ENCODE data around the gene AMIGO3.

Gene AMIGO3

GRCh38 chr3:49717959-49718857, 1.3 kb downstream of the AMIGO3 start:
- H3K36me3 ChIP-seq (ENCODE audit: control insufficient read depth, insufficient read depth, low read length): peaks cover 25% of the 10 kb centered on the region
- no CpG with 5 or more reads among the region's 75 CpGs for WGBS (ENCODE audit: insufficient coverage, insufficient read length)
- H3K27me3 ChIP-seq (ENCODE audit: control insufficient read depth, insufficient read depth, low read length): no peaks in the 10 kb centered on the region
- no peaks in the 10 kb centered on the region for H3K9me3 ChIP-seq (ENCODE audit: control insufficient read depth, insufficient read depth, low read length)
- no peak overlapping the region for H3K27ac ChIP-seq (ENCODE audit: low read length)
- no peak for DNase-seq (ENCODE audit: low read depth, low spot score)
- H3K4me1 ChIP-seq (ENCODE audit: control insufficient read depth, insufficient read depth, low read length): peaks cover 9% of the 10 kb centered on the region
- peak overlapping the region; percentile 29; the same call in 1 of the 2 replicates for H3K4me3 ChIP-seq (ENCODE audit: low read length)

DNA sequence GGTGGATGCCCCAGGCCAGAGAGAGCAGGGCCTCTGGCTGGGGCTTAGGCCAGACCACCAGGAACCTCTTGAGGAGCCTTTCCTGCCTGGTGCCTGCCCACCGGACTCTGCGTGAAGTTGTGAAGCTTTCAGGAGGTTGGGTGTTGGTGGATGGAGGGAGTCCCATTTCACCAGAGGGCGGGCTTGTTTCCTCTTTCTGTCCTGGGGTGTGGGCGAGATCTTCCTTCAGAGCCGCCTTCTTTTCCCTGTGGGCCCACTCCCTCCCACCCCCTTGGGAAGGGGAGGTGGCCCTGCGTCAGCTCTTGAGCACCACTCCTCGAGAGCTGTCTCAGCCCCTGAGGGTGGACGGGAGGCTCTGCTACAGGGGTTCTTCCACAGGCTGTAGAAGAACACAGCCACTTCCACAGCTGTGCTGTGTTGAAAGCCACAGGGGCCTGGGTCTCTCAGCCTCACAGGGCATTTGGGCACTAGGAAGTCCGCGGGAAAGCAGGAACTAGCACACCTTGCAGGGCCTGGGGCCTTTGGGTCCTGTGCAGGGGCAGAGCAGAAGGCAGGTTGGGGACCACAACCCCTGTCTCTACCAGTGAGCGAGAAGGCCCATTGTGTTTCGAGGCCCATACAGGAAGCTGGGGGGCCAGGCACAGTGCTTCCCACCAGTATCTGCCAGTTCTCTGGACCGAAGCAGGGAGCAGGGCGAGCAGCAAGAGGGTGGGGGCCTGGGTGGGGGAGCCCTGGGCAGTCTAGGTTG, 2.1 kb downstream of the AMIGO3 start:
- no peak for DNase-seq (ENCODE audit: low read depth, low spot score)
- Histone ChIP-seq H3K4me1 (ENCODE audit: control insufficient read depth, insufficient read depth, low read length) (peaks cover 7% of the 10 kb centered on the region), H3K36me3 (ENCODE audit: control insufficient read depth, insufficient read depth, low read length) (peaks cover 23% of the 10 kb centered on the region), H3K27me3 (ENCODE audit: control insufficient read depth, insufficient read depth, low read length) (no peaks in the 10 kb centered on the region), H3K9me3 (ENCODE audit: control insufficient read depth, insufficient read depth, low read length) (no peaks in the 10 kb centered on the region), H3K4me3 (ENCODE audit: low read length) (no peak overlapping the region), H3K27ac (ENCODE audit: low read length) (no peak overlapping the region)
- WGBS (ENCODE audit: insufficient coverage, insufficient read length): no CpG with 5 or more reads among the region's 14 CpGs

DNA sequence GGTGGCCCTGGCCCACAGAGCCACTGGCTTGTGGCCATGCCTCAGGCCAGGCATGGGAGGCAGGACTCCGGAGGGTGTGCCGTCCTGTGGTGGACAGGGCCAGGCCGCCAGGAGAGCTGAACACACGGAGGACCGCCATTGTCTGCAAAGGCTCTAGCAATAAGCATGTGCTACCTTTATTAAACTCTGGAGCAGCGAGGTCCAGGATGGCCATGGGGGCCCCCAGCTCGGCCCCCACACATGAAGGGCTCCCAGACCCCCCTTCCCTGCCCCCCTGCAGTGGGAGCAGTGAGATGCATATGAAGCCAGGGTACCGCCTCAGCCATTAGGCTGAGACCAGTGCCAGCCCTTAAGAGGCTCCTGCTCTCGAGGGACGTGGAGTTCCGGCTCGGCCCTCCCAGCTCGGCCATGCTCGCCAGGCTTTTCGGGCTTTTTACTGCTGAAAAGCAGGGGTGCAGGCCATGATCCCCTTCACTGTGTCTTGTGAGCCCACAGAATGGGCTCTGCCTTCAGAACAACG, 2.7 kb downstream of the AMIGO3 start:
- Histone ChIP-seq H3K27me3 (ENCODE audit: control insufficient read depth, insufficient read depth, low read length) (no peaks in the 10 kb centered on the region), H3K4me1 (ENCODE audit: control insufficient read depth, insufficient read depth, low read length) (peaks cover 7% of the 10 kb centered on the region), H3K36me3 (ENCODE audit: control insufficient read depth, insufficient read depth, low read length) (peaks cover 17% of the 10 kb centered on the region), H3K4me3 (ENCODE audit: low read length) (no peak overlapping the region), H3K9me3 (ENCODE audit: control insufficient read depth, insufficient read depth, low read length) (no peaks in the 10 kb centered on the region), H3K27ac (ENCODE audit: low read length) (no peak overlapping the region)
- DNase-seq (ENCODE audit: low read depth, low spot score): no peak
- WGBS (ENCODE audit: insufficient coverage, insufficient read length): no CpG with 5 or more reads among the region's 16 CpGs

- no CpG with 5 or more reads among the region's 7 CpGs for WGBS (ENCODE audit: insufficient coverage, insufficient read length)
- no peak for DNase-seq (ENCODE audit: low read depth, low spot score)
- Histone ChIP-seq H3K27ac (ENCODE audit: low read length) (no peak overlapping the region), H3K9me3 (ENCODE audit: control insufficient read depth, insufficient read depth, low read length) (no peaks in the 10 kb centered on the region), H3K36me3 (ENCODE audit: control insufficient read depth, insufficient read depth, low read length) (peaks cover 12% of the 10 kb centered on the region), H3K27me3 (ENCODE audit: control insufficient read depth, insufficient read depth, low read length) (no peaks in the 10 kb centered on the region), H3K4me1 (ENCODE audit: control insufficient read depth, insufficient read depth, low read length) (peaks cover 7% of the 10 kb centered on the region), H3K4me3 (ENCODE audit: low read length) (no peak overlapping the region)
Observed at GRCh38 chr3:49716169-49716568, 3.3 kb downstream of the AMIGO3 start.

- Histone ChIP-seq H3K9me3 (ENCODE audit: control insufficient read depth, insufficient read depth, low read length) (no peaks in the 10 kb centered on the region), H3K27me3 (ENCODE audit: control insufficient read depth, insufficient read depth, low read length) (no peaks in the 10 kb centered on the region), H3K4me3 (ENCODE audit: low read length) (no peak overlapping the region), H3K27ac (ENCODE audit: low read length) (no peak overlapping the region), H3K4me1 (ENCODE audit: control insufficient read depth, insufficient read depth, low read length) (peaks cover 7% of the 10 kb centered on the region), H3K36me3 (ENCODE audit: control insufficient read depth, insufficient read depth, low read length) (peaks cover 8% of the 10 kb centered on the region)
- DNase-seq (ENCODE audit: low read depth, low spot score): no peak
- WGBS (ENCODE audit: insufficient coverage, insufficient read length): no CpG with 5 or more reads among the region's 13 CpGs
Observed at GRCh38 chr3:49715611-49716121, 3.8 kb downstream of the AMIGO3 start.

- peaks cover 7% of the 10 kb centered on the region for H3K4me1 ChIP-seq (ENCODE audit: control insufficient read depth, insufficient read depth, low read length)
- WGBS (ENCODE audit: insufficient coverage, insufficient read length): no CpG with 5 or more reads among the region's 13 CpGs
- peaks cover 8% of the 10 kb centered on the region for H3K36me3 ChIP-seq (ENCODE audit: control insufficient read depth, insufficient read depth, low read length)
- H3K4me3 ChIP-seq (ENCODE audit: low read length): no peak overlapping the region
- no peak overlapping the region for H3K27ac ChIP-seq (ENCODE audit: low read length)
- no peaks in the 10 kb centered on the region for H3K9me3 ChIP-seq (ENCODE audit: control insufficient read depth, insufficient read depth, low read length)
- DNase-seq (ENCODE audit: low read depth, low spot score): no peak
- H3K27me3 ChIP-seq (ENCODE audit: control insufficient read depth, insufficient read depth, low read length): no peaks in the 10 kb centered on the region
Observed at GRCh38 chr3:49714728-49715550, 4.5 kb downstream of the AMIGO3 start.

GRCh38 chr3:49713336-49714105, 6.0 kb downstream of the AMIGO3 start:
- Histone ChIP-seq H3K4me1 (ENCODE audit: control insufficient read depth, insufficient read depth, low read length) (peaks cover 5% of the 10 kb centered on the region), H3K4me3 (ENCODE audit: low read length) (no peak overlapping the region), H3K27ac (ENCODE audit: low read length) (no peak overlapping the region), H3K9me3 (ENCODE audit: control insufficient read depth, insufficient read depth, low read length) (no peaks in the 10 kb centered on the region), H3K27me3 (ENCODE audit: control insufficient read depth, insufficient read depth, low read length) (no peaks in the 10 kb centered on the region), H3K36me3 (ENCODE audit: control insufficient read depth, insufficient read depth, low read length) (peaks cover 8% of the 10 kb centered on the region)
- WGBS (ENCODE audit: insufficient coverage, insufficient read length): no CpG with 5 or more reads among the region's 25 CpGs
- no peak for DNase-seq (ENCODE audit: low read depth, low spot score)

GRCh38 chr3:49712631-49713317, 6.7 kb downstream of the AMIGO3 start:
- no peak for DNase-seq (ENCODE audit: low read depth, low spot score)
- Histone ChIP-seq H3K9me3 (ENCODE audit: control insufficient read depth, insufficient read depth, low read length) (no peaks in the 10 kb centered on the region), H3K4me1 (ENCODE audit: control insufficient read depth, insufficient read depth, low read length) (no peaks in the 10 kb centered on the region), H3K36me3 (ENCODE audit: control insufficient read depth, insufficient read depth, low read length) (peaks cover 5% of the 10 kb centered on the region; the same call in 1 of the 2 replicates), H3K27me3 (ENCODE audit: control insufficient read depth, insufficient read depth, low read length) (no peaks in the 10 kb centered on the region), H3K4me3 (ENCODE audit: low read length) (no peak overlapping the region), H3K27ac (ENCODE audit: low read length) (no peak overlapping the region)
- no CpG with 5 or more reads among the region's 7 CpGs for WGBS (ENCODE audit: insufficient coverage, insufficient read length)

- H3K36me3 ChIP-seq (ENCODE audit: control insufficient read depth, insufficient read depth, low read length): peaks cover 5% of the 10 kb centered on the region; the same call in 1 of the 2 replicates
- no peaks in the 10 kb centered on the region for H3K4me1 ChIP-seq (ENCODE audit: control insufficient read depth, insufficient read depth, low read length)
- H3K9me3 ChIP-seq (ENCODE audit: control insufficient read depth, insufficient read depth, low read length): no peaks in the 10 kb centered on the region
- no peak overlapping the region for H3K4me3 ChIP-seq (ENCODE audit: low read length)
- no peak for DNase-seq (ENCODE audit: low read depth, low spot score)
- no peaks in the 10 kb centered on the region for H3K27me3 ChIP-seq (ENCODE audit: control insufficient read depth, insufficient read depth, low read length)
- no peak overlapping the region for H3K27ac ChIP-seq (ENCODE audit: low read length)
- no CpG with 5 or more reads among the region's 11 CpGs for WGBS (ENCODE audit: insufficient coverage, insufficient read length)
Observed at GRCh38 chr3:49712166-49712565, 7.3 kb downstream of the AMIGO3 start.
